Bronchial epithelial cell (primary cell): ENCODE measurements around the gene YARS1. TPM values are rescaled to one million over a fixed set of nuclear protein-coding genes. Genes with fewer than 3 reads are reported as not detected.

Experiments used
- DNase-seq: peaks from one replicate; pipeline ENCODE4 v3.0.0-alpha.2; 2010; ENCODE audit warnings: low read depth
- FAIRE-seq: peaks from 2 replicates; lab custom pipeline; 2011; peaks lifted over from hg19 to GRCh38; lab: Jason Lieb, UNC
- H3K27me3 ChIP-seq: 2 replicates; pipeline ENCODE4 v1.5.1; 2011; ENCODE audit warnings: low read length; ENCODE audit not compliant: control insufficient read depth, insufficient read depth
- H3K36me3 ChIP-seq: 2 replicates; pipeline ENCODE4 v1.5.1; 2011; ENCODE audit warnings: low read length; ENCODE audit not compliant: control insufficient read depth, insufficient read depth
- H3K4me3 ChIP-seq: 2 replicates; pipeline ENCODE4 v1.5.1; 2011; ENCODE audit warnings: mild to moderate bottlenecking, low read depth, low read length, control low read depth
- total RNA-seq: library from RNA; depleted of rRNA; stranded (reverse); fragments of >200 nt; gene quantifications from 2 replicates; pipeline ENCODE4 v1.2.1, GENCODE V29; 2014
- TF ChIP-seq, protein P1 (sequence below): IDR thresholded peaks from 2 replicates; pipeline ENCODE4 v1.5.1; 2011; ENCODE audit warnings: mild to moderate bottlenecking, moderate library complexity, low read length, control low read depth, inconsistent platforms; ENCODE audit not compliant: insufficient read depth, severe bottlenecking

The YARS1 gene
- total RNA-seq, 1 donor from 2014 or later, result 195 TPM

GRCh38 chr1:32780628-32781234 lies 36.4 kb downstream of the YARS1 start:
- DNase-seq (peak; percentile 92), FAIRE-seq (no peak)
- TF ChIP-seq, protein P1, sequence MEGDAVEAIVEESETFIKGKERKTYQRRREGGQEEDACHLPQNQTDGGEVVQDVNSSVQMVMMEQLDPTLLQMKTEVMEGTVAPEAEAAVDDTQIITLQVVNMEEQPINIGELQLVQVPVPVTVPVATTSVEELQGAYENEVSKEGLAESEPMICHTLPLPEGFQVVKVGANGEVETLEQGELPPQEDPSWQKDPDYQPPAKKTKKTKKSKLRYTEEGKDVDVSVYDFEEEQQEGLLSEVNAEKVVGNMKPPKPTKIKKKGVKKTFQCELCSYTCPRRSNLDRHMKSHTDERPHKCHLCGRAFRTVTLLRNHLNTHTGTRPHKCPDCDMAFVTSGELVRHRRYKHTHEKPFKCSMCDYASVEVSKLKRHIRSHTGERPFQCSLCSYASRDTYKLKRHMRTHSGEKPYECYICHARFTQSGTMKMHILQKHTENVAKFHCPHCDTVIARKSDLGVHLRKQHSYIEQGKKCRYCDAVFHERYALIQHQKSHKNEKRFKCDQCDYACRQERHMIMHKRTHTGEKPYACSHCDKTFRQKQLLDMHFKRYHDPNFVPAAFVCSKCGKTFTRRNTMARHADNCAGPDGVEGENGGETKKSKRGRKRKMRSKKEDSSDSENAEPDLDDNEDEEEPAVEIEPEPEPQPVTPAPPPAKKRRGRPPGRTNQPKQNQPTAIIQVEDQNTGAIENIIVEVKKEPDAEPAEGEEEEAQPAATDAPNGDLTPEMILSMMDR, result no peak
- Histone ChIP-seq H3K4me3 (no peak overlapping the region), H3K27me3 (no peaks in the 10 kb centered on the region), H3K36me3 (peaks cover 33% of the 10 kb centered on the region)

DNA sequence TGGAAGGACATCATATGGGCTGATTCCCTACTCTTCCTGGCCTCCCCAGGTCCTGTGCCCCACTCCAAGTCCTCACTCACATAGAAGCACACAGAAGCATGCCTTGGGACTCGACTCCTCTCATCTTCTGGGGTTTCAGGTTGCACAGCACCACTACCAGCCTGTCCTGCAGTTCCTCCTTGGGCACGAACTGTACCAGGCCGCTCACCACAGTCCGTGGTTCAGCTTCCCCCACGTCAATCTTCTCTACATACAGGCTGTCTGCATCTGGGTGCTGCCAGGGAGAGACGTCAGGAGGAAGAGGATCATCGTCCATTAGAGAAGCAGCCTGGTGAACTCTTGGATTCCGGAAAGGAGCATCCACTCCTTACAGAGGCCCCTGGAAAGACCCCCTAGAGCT lies 37.2 kb downstream of the YARS1 start:
- no peak overlapping the region for H3K4me3 ChIP-seq
- H3K36me3 ChIP-seq, result peaks cover 33% of the 10 kb centered on the region
- no peak for DNase-seq
- TF ChIP-seq, protein P1, result no peak
- no peak for FAIRE-seq
- no peaks in the 10 kb centered on the region for H3K27me3 ChIP-seq

DNA sequence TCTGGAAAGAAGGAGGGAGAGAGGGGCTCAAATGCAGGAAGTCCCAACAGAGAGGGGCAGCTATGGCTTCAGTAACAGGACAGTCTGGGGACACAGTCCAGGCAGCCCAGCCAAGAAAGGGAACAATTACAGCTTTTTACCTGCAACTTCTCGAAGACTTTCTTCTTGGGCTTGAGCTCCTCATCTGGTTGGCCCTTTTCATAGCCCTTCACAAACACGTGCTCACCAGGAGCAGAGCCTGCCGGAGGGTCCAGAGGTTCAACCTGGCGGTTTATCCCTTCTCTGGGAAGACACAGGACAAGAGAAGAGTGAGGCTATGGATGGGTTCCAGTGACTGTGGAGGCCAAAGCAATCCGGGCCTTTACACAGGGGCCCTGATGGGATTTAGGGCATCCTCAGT lies 37.9 kb downstream of the YARS1 start:
- FAIRE-seq (no peak), DNase-seq (no peak)
- Histone ChIP-seq H3K36me3 (peaks cover 29% of the 10 kb centered on the region), H3K4me3 (no peak overlapping the region), H3K27me3 (no peaks in the 10 kb centered on the region)
- TF ChIP-seq, protein P1, result no peak

DNA sequence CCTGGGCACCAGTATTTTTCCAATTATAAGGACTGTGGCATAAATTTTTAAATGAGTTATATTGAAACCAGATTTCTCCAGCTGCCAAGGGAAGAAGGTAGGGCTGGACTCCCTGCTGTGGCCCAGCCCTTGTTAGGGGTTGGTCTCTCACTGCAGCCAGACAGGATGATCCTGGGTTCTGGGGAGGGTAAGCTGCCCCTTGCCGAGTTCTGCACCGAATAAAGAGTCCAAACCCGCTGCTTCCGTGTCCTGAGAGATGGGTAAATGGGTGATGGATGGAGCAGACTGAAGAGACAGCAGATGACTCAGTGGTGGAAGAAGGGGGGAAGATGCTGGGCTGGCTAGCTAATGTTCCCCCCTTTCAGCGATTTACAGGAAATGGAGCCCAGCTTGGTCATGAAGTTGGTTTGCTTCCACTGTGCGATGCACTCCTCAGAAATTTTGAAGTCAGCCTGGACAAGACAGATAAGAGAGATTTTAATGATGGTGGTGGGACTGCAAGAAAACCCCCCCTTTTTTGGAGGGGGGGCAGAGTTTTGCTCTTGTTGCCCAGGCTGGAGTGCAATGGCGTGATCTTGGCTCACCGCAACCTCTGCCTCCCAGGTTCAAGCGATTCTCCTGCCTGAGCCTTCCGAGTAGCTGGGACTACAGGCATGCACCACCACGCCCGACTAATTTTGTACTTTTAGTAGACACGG lies 41.4 kb downstream of the YARS1 start:
- FAIRE-seq (no peak), DNase-seq (no peak)
- TF ChIP-seq, protein P1, result no peak
- Histone ChIP-seq H3K36me3 (peaks cover 35% of the 10 kb centered on the region), H3K27me3 (no peaks in the 10 kb centered on the region), H3K4me3 (no peak overlapping the region)

- Histone ChIP-seq H3K36me3 (peaks cover 36% of the 10 kb centered on the region), H3K27me3 (no peaks in the 10 kb centered on the region), H3K4me3 (no peak overlapping the region)
- no peak for FAIRE-seq
- DNase-seq, result peak; percentile 68
- TF ChIP-seq, protein P1, result no peak
Measured at GRCh38 chr1:32774950-32775634, 42.1 kb downstream of the YARS1 start.
